T-helper 1 cell treated with Interleukin-12 subunit alpha and Interleukin-12 subunit beta and Interleukin-4 antibody, amounts not matched to agents 30 ng/mL and 1 ng/mL, for 36 hours (primary cell): ENCODE data around the gene GRAMD1B. TPM values are rescaled to one million over a fixed set of nuclear protein-coding genes. Genes with fewer than 3 reads are reported as not detected.

Experiments used
- intact Hi-C: fragments of 100-400 bp; cut with micrococcal nuclease; formaldehyde crosslinking; loops from one replicate; pipeline ENCODE4 v1.15.1; 2024
- total RNA-seq: library from RNA; stranded (reverse); gene quantifications from 2 replicates; pipeline ENCODE4 v1.2.3, GENCODE V29; 2022

GRAMD1B gene
- total RNA-seq, 1 donor from 2014 or later: 132 TPM

GRCh38 chr11:123582992-123583504, 153.0 kb downstream of the GRAMD1B start:
- intact Hi-C loops: no loop called here

- intact Hi-C loops: no loop called here
Observed at GRCh38 chr11:123584186-123584585, 154.1 kb downstream of the GRAMD1B start.

DNA sequence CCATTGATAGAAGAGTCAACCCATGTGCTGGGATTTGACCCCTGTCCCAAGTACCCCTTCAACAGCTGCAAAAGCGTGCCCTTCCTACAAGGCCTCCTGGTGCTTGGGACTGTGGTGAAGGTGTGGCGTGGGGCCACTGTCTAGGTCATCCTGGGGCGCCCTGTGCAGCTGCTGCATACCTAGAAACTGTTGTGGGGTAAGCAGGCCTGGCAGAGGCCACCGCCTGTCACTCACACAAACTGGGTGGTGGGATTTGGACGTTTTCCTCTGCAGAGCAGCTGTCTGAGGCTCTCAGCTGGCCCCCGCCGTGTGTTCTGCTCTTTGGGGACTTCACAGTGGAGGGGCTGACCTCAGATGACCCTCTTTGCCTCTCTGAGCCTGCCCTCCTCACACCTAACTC, 154.7 kb downstream of the GRAMD1B start:
- intact Hi-C loops: no loop called here

DNA sequence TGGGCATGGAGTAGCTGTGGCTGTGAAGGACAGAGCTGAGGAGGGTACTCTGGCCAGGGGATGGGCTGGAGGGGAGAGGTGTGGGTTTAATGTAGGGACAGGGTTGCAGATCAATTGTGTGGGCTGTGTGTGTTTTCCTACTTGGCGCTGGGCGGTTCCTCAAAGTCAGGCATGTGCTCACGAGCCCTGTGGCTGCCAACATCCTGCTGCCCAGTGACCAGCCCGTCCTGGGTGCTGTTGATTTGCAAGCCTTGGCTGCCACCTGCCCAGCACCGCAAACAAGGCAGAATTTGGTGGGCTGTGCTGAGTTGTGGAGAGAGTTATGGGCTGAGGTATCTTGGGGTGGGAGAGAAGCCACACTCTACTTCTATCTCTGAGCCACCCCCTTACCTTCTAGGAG, 155.1 kb downstream of the GRAMD1B start:
- intact Hi-C loops: no loop called here

DNA sequence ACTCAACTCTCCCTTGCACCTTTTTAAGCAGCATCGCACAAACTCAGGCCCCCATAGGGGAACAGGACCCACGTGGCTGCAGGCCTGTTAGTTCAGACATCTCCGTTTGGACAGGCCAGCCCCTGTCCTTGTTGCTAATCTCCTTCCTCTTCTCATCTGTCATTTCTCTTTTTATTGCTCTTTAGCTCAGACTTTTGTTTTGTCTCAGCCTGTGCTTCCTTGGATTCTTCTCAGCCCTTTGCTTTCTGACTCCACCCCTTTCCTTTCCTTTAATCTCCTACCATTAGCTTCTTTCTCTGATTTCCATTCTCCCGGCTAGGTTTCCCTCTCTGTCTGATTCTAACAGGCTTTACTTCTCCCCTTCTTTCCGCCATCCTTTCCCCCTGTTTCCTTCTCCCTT, 155.6 kb downstream of the GRAMD1B start:
- intact Hi-C loops: no loop called here

DNA sequence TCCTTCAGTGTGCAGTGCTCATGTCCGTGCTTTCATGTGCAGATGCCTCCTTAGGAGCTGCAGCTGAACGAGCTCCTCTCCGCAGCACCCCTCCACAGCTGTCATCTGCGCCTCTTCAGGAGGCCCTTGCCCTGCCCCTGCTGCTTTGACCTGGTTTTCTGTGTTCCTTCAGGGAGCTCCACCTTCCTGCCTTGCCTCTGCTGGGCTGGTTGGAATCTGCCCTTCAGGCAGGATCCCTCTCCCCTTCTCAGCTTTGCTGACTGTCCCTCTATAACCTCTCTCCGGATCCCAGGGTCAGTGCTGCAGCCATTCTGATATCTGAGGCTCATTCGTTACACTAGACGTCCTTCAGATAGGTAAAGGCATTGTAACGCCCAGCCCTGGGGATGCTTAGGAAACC, 156.5 kb downstream of the GRAMD1B start:
- intact Hi-C loops: no loop called here

- intact Hi-C loops: no loop called here
Observed at GRCh38 chr11:123587044-123587443, 157.0 kb downstream of the GRAMD1B start.

GRCh38 chr11:123587559-123587958, 157.5 kb downstream of the GRAMD1B start:
- intact Hi-C loops: no loop called here

DNA sequence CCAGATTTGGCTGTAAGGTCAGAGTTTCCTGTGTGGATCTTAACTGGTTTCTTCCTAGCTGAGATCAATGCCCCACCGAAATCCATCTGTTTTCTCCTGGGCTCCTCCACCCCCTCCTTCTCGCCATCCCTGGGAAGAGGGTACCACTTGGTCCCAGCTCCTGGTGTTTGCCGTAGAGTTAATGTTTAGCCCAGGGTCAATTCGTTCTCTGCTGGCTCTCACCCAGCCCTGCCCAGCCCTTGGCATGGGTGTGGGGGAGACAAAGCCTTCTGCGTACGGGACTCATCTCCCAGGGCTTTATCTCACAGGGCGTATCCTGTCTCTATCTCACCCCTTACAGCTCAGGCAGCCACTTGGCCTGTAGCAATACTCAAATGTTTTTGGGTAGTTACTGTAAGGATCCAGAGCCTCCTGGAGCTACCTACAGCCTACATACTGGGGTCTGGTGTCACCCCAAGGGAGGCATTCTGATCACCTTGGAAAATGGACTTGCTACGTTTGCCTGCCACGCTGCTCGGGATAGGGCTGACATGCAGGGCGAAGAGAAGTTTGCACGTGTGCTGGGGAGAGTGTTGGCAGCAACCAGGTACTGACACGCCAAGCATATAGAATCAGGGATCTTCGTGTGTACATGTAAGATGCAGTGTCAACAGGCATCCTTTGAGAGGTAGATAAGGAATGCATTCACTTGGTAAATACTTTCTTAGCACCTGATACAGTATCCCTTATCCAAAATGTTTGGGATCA, 158.2 kb downstream of the GRAMD1B start:
- intact Hi-C loops: no loop called here

DNA sequence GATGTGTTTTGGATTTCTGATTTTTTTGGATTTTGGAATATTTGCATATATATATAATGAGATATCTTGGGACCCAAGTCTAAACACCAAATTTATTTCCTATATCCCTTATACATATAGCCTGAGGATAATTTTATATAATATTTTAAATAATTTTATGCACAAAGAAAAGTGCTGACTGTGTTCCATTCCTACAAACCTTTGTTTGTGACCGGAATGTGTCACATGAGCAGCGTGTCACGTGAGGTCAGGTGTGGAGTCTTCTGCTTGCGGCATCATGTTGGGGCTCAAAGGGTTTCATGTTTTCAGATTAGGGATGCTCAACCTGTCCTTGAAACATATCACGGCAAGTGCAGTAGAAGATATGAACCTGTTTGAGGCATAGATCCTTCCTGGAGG, 158.8 kb downstream of the GRAMD1B start:
- intact Hi-C loops: no loop called here

GRCh38 chr11:123590296-123590912, 160.3 kb downstream of the GRAMD1B start:
- intact Hi-C loops: no loop called here

- intact Hi-C loops: no loop called here
Observed at GRCh38 chr11:123593570-123593969, 163.5 kb downstream of the GRAMD1B start.

DNA sequence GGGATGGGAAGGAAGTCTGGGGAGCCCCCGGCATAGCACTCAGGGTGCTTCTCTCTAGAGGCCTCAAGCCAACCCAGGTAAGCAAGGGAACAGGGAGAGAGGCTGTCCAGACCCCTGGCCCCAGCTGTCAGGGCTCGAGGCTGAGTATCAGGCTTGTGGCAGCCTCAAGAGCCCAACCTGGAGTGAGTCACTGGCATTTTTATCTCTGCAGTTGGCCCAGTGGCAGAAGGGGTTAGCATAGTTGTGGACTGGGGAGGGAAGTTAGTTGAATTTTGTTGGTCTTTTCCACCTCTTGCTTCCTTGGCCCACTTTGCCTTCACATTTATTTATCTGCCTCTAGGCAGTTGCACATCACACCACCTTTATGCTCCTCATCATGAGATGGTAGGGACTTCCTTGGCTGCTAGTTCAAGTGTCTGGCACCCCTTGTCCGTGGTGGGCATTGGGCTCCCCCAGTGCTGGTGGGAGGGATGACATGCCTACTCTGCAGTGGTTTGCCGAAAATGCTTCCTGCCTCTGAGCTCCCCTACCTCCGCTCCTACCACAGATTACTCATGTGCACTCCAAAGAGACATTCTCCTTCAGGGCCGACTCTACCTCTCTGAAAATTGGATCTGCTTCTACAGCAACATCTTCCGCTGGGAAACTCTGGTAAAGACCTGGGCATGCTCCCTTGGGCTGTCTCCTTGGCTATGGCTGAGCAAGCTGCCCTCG, 164.3 kb downstream of the GRAMD1B start:
- intact Hi-C loops: no loop called here

- intact Hi-C loops: no loop called here
Observed at GRCh38 chr11:123594921-123595320, 164.9 kb downstream of the GRAMD1B start.

GRCh38 chr11:123597859-123598258, 167.8 kb downstream of the GRAMD1B start:
- intact Hi-C loops: no loop called here

DNA sequence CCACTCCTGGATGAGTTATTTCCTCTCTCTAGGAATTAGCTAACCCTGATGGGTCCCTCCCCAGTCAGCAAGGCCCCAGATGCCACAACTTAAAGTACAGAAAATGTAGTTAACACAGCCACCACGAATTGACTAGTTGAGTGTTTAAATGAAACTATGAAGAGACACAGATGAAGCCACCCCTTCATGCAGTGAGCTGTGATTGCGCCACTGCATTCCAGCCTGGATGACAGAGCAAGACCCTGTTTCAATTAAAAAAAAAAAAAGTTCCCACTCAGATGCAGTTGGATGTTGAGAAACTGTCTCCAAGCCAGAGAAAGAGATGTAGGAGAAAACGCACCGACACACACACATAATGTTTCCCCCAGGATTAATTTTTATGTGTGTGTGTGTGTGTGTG, 171.1 kb downstream of the GRAMD1B start:
- intact Hi-C loops: no loop called here

- intact Hi-C loops: no loop called here
Observed at GRCh38 chr11:123601743-123602142, 171.7 kb downstream of the GRAMD1B start.

- intact Hi-C loops: no loop called here
Observed at GRCh38 chr11:123603666-123604065, 173.6 kb downstream of the GRAMD1B start.

DNA sequence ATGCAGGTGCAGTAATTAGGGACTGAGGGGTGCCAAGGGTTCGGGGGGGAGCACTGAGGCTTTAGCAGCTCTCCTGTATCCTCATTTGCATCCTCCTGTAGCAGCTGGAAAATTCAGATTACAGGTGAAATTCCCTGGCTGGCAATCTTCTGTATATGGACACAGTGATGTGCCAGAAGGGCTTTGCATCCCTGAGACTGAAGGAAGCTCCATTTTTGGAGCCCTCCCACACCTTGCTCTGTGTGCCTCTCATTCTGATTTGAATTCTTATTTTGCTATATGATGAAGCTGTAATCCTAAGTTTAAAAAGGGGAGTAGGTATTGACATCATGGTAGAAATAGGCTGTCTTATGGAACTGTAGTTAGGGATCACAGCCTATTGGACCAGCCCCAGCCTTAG, 177.7 kb downstream of the GRAMD1B start:
- intact Hi-C loops: no loop called here

DNA sequence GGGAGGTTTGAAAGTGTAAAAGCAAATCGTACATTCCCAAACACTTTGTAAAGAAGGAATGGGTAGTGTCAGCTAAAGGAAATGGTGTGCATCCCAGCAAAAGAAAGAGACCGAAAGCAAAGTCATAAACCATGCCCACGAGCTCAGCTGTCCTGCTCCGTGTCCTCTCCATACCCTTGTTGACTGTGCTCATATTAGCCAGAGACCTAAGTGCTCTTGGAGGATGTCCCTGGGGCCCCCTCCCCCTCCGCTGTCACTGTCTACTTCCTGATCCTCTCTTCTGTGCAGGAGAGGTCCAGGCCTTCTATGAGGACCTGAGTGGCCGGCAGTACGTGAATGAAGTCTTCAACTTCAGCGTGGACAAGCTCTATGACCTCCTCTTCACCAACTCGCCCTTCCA, 178.3 kb downstream of the GRAMD1B start:
- intact Hi-C loops: no loop called here

DNA sequence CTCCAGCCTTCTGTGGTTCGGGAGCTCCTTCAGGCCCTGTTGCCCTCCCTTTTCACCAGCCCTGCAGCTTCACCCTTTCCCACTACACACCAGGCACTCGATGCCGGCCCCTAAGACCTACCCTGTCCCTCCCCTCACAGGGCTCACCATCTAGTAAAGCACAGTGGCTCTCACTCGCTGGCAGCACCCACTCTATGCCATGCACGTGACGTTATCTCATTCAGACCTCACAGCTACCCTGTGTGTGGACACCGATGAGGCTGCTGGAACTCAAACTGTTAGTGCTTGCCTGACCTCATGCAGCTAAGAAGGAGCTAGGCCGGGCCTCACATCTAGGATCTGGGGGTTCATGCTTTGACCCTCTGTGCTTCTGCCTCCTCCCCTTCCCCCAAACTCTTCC, 178.9 kb downstream of the GRAMD1B start:
- intact Hi-C loops: no loop called here

DNA sequence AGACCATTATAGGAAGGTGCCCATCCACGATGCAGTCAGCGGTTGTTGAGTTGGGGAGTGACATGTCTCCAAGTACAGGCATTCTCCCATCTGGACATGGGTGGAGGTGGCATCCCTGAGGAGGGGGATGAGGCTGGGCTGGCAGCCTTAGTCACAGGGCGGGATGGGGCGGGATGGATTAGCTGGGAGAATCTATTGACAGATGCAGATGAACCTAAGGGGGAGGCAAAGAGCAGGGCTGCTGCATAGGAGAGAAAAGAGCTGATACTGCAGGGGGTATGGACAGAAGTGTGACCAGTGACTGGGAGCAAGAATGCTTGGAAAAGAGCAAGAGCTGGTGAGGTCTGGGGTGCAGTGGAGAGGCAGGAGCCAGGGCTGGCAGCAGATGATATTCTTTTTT, 181.6 kb downstream of the GRAMD1B start:
- intact Hi-C loops: no loop called here
